Ascending aorta (tissue), 2 donors: ENCODE results near the gene ZIC2. TPM values are rescaled to one million over a fixed set of nuclear protein-coding genes. Genes with fewer than 3 reads are reported as not detected.
"Not testable (repeated sequence)": the region's sequence is repeated elsewhere in the genome, so short reads cannot be mapped to it uniquely, and the experiment has no call there.

Experiments
- DNase-seq, 2 donors: peaks; one replicate each; pipeline ENCODE4 v3.0.0-alpha.2; 2019; ENCODE audit warnings: low spot score in 2 of 2
- H3K27ac ChIP-seq, 2 donors: fragments of 200-600 bp; sonication (generic); one replicate each; pipeline ENCODE4 v1.5.1; 2016 to 2017; ENCODE audit warnings: mild to moderate bottlenecking in 1 of 2
- H3K27me3 ChIP-seq: fragments of 200-600 bp; sonication (generic); one replicate; pipeline ENCODE4 v1.5.1; 2017
- H3K36me3 ChIP-seq, 2 donors: fragments of 200-600 bp; sonication (generic); one replicate each; pipeline ENCODE4 v1.5.1; 2016
- H3K4me1 ChIP-seq, 2 donors: fragments of 200-600 bp; sonication (generic); one replicate each; pipeline ENCODE4 v1.5.1; 2016 to 2017; ENCODE audit warnings: mild to moderate bottlenecking in 1 of 2
- H3K4me3 ChIP-seq, 2 donors: fragments of 200-600 bp; sonication (generic); one replicate each; pipeline ENCODE4 v1.5.1; 2016 to 2017; ENCODE audit warnings: mild to moderate bottlenecking in 1 of 2
- H3K9me3 ChIP-seq, 2 donors: fragments of 200-600 bp; sonication (generic); one replicate each; pipeline ENCODE4 v1.5.1; 2016
- CTCF ChIP-seq, 3 experiments: fragments of 200-600 bp in 2 of 3; fragments of 450-650 bp in 1 of 3; sonication (generic) in 2 of 3; IDR thresholded peaks; one replicate each; pipeline ENCODE4 v1.5.1; 2016 to 2019; ENCODE audit warnings: antibody characterized with exemption in 3 of 3, mild to moderate bottlenecking in 1 of 3, moderate library complexity in 1 of 3
- intact Hi-C: fragments of 100-400 bp; cut with DNase I; formaldehyde crosslinking; loops from one replicate; pipeline ENCODE4 v1.15.1; 2023
- total RNA-seq: library from RNA; depleted of rRNA; stranded (reverse); fragments of >200 nt; gene quantifications from one replicate; pipeline ENCODE4 v1.1.0, GENCODE V29; 2016

The ZIC2 gene
- total RNA-seq, 1 donor from 2014 or later: not detected

- no peak for TF ChIP-seq CTCF (IDR thresholded peaks at IDR 0.05)
- DNase-seq: no peak
- Histone ChIP-seq H3K4me3 (no peak overlapping the region), H3K4me1 (no peaks in the 10 kb centered on the region), H3K27me3 (no peaks in the 10 kb centered on the region), H3K36me3 (no peaks in the 10 kb centered on the region), H3K9me3 (no peaks in the 10 kb centered on the region), H3K27ac (no peak overlapping the region)
- intact Hi-C loops: no loop called here
Measured at GRCh38 chr13:100019780-100020356, 38.3 kb downstream of the ZIC2 start.

- intact Hi-C loops: no loop called here
- Histone ChIP-seq H3K27me3 (no peaks in the 10 kb centered on the region), H3K4me1 (no peaks in the 10 kb centered on the region), H3K9me3 (no peaks in the 10 kb centered on the region), H3K27ac (no peak overlapping the region), H3K4me3 (no peak overlapping the region), H3K36me3 (no peaks in the 10 kb centered on the region)
- no peak for TF ChIP-seq CTCF (IDR thresholded peaks at IDR 0.05)
- DNase-seq: no peak
Measured at GRCh38 chr13:100022798-100023197, 41.2 kb downstream of the ZIC2 start.

GRCh38 chr13:100024023-100024422 lies 42.4 kb downstream of the ZIC2 start:
- no peak for TF ChIP-seq CTCF (IDR thresholded peaks at IDR 0.05)
- intact Hi-C loops: no loop called here
- H3K27ac ChIP-seq: no peak overlapping the region
- H3K9me3 ChIP-seq: no peaks in the 10 kb centered on the region
- no peaks in the 10 kb centered on the region for H3K4me1 ChIP-seq
- no peaks in the 10 kb centered on the region for H3K36me3 ChIP-seq
- no peaks in the 10 kb centered on the region for H3K27me3 ChIP-seq
- no peak overlapping the region for H3K4me3 ChIP-seq
- DNase-seq: no peak

- intact Hi-C loops: no loop called here
- TF ChIP-seq CTCF (IDR thresholded peaks at IDR 0.05): no peak
- Histone ChIP-seq H3K27ac (no peak overlapping the region), H3K4me1 (no peaks in the 10 kb centered on the region), H3K27me3 (no peaks in the 10 kb centered on the region), H3K36me3 (no peaks in the 10 kb centered on the region), H3K9me3 (no peaks in the 10 kb centered on the region), H3K4me3 (no peak overlapping the region)
- DNase-seq: no peak
Measured at GRCh38 chr13:100029933-100030332, 48.3 kb downstream of the ZIC2 start.

GRCh38 chr13:100032642-100033041 lies 51.1 kb downstream of the ZIC2 start:
- DNase-seq, H3K4me1 ChIP-seq, H3K9me3 ChIP-seq, intact Hi-C loops, H3K27me3 ChIP-seq, H3K4me3 ChIP-seq, H3K27ac ChIP-seq, H3K36me3 ChIP-seq: not testable (repeated sequence)

GRCh38 chr13:100035936-100036335 lies 54.4 kb downstream of the ZIC2 start:
- Histone ChIP-seq H3K4me3 (no peak overlapping the region), H3K27me3 (no peaks in the 10 kb centered on the region), H3K27ac (no peak overlapping the region), H3K9me3 (no peaks in the 10 kb centered on the region), H3K36me3 (no peaks in the 10 kb centered on the region), H3K4me1 (no peaks in the 10 kb centered on the region)
- no peak for DNase-seq
- intact Hi-C loops: no loop called here
- no peak for TF ChIP-seq CTCF (IDR thresholded peaks at IDR 0.05)

Other genes with a start within 250 kb of the ZIC2 start
- not detected for gene ZIC5, start 10.0 kb upstream of the ZIC2 start, total RNA-seq
- 3.6 TPM for gene PCCA, start 107.3 kb downstream of the ZIC2 start, total RNA-seq